SK-N-MC (cell line): ENCODE results near the gene CCER1.

ENCODE experiments used
- FOXP2 ChIP-seq: optimal IDR thresholded peaks from 2 replicates; pipeline ENCODE3; 2011; ENCODE audit warnings: mild to moderate bottlenecking, moderate library complexity; ENCODE audit not compliant: insufficient read depth; ENCODE audit errors: extremely low read length, control extremely low read depth
- POLR2AphosphoS5 ChIP-seq: IDR thresholded peaks from 2 replicates; pipeline ENCODE4 v1.6.1; 2012; ENCODE audit warnings: mild to moderate bottlenecking, low read depth, low read length, borderline replicate concordance

- no peak for TF ChIP-seq POLR2AphosphoS5
- TF ChIP-seq FOXP2, result no peak
Observed at GRCh38 chr12:90917431-90917830, 37.5 kb downstream of the CCER1 start.
